Stimulated activated CD4-positive, alpha-beta T cell treated with anti-CD3 and anti-CD28 coated beads, Interleukin-15, amount 100 ng/mL, for 1 hour (primary cell): ENCODE measurements around the gene ACAD9.
"Not testable (repeated sequence)": the region's sequence is repeated elsewhere in the genome, so short reads cannot be mapped to it uniquely, and the experiment has no call there.

Source experiments
- DNase-seq, 2 donors: peaks; one replicate each; pipeline ENCODE4 v3.0.0-alpha.2; 2020; ENCODE audit warnings: low read depth in 1 of 2, low spot score in 1 of 2

ACAD9 gene

DNA sequence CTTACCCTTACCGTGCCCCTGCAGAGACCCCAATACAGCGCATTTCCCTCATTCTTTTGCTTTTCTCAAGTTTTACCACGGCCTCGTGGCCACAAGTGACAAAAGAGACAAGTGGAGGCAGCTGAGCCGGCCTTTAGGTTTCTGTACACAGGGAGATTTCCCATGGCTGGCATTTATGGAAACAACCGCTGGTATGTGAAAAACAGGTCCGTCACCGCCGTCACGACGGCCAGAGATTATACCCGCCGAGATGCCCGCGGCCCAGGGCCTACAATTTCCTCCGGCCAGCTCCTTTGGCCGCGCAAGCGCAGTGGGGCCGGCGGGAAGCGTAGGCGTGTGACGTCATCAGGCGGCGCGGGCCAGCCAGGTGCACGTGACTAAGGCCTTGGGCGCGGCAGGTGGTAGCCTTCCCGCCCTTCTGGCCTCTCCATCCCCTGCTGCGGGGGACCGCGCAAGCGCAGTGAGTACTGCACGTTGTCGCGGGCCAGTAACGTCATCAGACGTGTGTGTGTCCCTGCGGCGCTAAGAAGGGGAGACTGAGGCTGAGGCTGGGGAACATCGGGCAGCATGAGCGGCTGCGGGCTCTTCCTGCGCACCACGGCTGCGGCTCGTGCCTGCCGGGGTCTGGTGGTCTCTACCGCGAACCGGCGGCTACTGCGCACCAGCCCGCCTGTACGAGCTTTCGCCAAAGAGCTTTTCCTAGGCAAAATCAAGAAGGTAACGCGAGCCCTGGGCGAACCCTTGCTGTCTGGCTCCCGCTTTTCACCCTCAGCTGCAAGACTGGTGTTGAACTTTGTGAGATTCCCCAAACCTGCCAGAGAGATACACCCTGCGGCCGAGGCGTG is at the start of gene ACAD9:
TSS of gene ACAD9 (plus strand) at position 496 of the 845 bp plus-strand sequence. CDS start at position 568, 72 bp downstream.
- peak; percentile 95 for DNase-seq

DNA sequence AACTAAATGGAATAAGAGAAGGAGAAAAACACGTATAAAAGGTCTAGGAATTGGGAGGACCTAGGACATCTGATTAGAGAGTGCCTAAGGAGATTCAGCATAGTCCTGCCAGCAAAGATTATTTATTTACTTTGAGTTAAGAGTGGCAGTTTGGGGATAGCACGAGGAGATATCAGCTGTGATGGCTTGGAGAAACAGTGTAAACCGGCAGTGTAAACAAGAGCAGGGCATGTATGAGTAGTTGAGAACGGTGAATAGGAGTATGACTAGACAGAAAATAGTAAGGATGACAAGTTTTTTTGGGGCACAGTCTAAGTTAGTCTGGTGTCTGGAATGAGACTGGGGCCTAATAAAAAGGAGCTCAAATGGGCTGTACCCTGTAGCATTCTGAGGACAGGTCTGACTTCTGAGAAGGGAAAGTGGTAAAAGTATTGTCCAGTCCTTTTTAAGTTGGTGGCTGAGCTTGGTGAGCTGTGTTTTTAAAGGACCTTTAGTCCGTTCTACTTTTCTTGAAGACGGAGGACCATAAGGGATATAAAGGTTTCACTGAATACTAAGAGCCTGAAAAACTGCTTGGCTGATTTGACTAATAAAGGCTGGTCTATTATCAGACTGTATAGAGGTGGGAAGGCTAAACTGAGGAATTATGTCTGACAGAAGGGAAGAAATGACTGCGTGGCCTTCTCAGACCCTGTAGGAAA is 49.3 kb upstream of the ACAD9 start:
- DNase-seq, result not testable (repeated sequence)

DNA sequence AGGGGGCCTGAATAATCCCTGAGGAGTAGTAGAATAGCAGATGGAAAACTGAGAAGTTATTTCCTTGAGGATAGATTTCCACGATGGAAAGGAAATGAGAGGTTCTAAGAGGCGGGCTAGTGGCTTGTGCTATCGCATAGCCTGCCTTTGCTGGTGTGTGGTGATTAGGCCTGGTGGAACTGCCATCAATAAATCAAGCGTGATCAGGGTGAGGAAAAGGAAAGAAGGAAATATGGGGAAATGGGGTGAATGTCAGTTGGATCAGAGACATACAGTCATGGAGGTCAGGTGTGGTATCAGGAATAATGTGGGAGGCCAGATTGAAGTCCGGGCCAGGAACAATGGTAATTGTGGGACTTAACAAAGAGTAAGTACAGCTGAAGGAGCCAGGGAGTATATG is 48.7 kb upstream of the ACAD9 start:
- not testable (repeated sequence) for DNase-seq

GRCh38 chr3:128832979-128833378 is 46.4 kb upstream of the ACAD9 start:
- DNase-seq, result not testable (repeated sequence)

DNA sequence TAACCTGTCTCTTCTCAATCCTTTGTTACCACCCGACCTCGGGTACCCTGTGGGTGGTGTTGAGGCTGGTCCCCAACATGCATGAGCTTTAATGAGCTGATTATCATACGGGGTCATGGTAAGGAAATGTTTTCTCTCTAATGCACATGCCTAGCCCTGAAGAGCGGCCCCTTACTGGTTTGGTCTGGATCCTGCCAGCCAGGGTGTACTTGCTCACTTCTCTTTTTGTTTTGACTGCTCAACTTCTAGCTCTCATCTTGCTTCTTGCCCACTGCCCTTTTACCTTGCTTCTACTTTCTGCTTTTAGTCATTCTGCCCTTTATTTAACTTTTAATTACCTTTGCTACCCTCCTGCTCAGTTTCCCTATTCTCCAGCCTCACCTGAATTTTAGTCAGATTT is 44.3 kb upstream of the ACAD9 start:
- DNase-seq, result no peak

DNA sequence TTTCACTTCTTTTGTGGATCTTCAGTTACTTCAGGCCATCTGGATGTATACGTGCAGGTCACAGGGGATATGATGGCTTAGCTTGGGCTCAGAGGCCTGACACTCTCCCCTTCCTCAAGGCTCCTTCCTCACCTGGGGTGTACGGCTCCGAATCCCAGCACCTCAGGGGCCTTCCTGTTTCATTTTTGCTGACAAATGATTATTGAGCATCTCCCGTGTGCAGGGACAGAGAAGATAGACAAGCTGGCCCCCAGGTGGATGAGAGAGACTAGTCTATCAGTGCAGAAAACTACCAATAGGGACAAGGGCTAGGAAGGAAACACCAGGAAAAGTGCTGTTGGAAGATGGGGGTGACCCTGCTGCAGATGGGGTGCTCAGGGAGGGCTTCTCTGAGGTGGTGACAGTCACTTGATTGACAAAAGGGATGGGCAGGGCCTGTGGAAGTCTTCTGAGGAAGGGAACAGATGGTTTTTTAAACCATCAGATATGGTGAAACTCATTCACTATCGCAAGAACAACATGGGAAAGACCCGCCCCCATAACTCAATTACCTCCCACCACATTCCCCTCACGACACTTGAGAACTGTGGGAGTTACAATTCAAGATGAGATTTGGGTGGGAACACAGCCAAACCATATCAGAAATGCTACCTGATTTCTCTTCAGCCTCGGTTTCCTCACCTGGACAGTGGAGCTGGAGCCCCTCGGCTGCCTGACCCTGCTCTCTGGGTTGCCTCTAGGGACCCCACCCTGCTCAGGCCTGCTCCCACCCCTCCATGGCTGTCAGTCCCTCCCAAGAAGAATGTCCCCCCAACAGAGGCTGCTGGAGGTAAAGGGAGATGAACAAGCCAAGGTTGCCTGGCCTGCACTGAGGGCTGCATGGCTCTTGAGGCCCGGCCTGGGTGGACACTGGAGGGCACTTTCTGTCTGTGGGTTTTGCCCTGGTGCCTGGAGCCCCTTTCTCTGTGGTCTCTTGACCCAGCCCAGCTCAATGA is 37.2 kb upstream of the ACAD9 start:
- DNase-seq, result no peak

GRCh38 chr3:128844502-128844901 is 34.9 kb upstream of the ACAD9 start:
- DNase-seq, result no peak

GRCh38 chr3:128845119-128845777 is 34.2 kb upstream of the ACAD9 start:
- no peak for DNase-seq

DNA sequence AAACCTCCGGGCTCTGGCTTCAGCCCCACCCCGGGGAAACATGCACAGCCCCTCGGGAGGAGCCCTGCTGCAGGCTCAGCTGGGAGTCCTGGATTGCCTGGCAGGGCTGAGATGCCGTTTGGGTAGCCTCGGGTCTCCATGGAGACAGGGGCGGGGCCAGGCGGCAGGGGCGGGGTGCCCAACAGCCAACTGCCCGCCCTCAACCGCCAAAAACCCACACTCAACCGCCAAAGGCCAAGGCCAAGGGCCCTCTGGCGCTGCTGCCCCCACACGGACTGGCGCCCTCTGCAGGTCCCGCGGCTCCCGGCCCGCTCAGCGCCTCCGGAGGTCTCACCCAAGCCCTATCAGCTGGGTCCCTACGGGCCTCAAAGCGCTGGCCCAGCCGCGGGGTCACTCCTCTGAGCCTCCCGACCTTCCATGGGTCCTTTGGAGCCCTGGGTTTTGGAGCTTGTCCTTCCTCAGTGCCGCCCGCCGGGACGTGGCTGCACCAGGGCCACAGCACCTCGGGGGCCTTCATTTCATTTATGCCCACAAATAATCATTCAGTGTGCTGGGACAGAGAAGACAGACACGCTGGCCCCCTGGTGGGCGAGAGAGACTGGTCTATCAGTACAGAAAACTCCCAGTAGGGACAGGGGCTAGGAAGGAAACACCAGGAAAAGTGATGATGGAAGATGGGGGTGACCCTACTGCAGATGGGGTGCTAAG is 33.5 kb upstream of the ACAD9 start:
- DNase-seq, result peak; percentile 60 to 69

- no peak for DNase-seq
Observed at GRCh38 chr3:128846486-128846891, 32.9 kb upstream of the ACAD9 start.

GRCh38 chr3:128847666-128848370 is 31.6 kb upstream of the ACAD9 start:
- DNase-seq, result no peak

DNA sequence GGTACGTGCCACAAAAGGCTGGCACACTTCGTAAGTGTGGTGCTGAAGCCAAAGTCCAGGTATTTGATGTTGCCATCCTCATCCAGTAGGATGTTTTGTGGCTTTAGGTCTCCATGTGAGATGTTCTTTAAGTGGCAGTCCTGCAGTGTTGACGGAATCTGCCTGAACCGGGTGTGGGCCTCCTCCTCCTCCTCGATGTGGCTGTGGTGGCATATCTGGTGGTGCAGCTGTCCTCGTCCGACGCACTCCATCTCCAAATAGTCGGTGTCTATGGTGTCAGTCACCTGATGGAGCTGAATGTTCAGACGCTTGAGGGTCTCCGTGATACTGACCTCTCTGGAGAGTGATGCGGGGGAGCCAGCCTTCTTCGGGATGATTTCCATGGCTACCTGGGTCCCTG is 30.5 kb upstream of the ACAD9 start:
- no peak for DNase-seq

DNA sequence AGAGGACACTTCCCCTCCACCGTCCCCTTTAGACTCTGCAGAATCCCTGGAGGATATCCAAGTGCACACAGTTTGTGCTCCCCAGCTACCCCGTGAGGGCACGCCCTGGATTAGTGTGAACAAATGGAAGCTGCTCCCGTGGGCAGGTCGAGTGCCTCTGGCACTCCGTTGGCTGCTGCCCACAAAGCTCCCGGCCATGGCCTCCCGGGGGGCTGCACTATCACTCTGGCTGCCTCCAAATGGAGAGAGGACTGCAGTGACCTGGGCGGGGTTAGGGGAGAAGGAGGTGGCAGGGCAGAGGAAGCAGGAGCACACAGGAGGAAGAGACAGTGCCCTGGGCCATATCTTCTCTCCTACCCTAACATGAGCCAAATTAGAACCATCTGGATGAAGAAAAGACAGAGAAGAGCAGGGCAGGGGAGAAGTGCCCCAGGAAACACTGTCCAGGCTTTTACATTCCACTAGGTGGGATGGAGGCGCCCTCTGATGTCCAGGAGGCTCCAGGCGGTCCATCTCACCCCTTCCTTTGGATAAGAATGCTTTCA is 29.4 kb upstream of the ACAD9 start:
- DNase-seq, result no peak

GRCh38 chr3:128850544-128850943 is 28.9 kb upstream of the ACAD9 start:
- DNase-seq, result no peak

DNA sequence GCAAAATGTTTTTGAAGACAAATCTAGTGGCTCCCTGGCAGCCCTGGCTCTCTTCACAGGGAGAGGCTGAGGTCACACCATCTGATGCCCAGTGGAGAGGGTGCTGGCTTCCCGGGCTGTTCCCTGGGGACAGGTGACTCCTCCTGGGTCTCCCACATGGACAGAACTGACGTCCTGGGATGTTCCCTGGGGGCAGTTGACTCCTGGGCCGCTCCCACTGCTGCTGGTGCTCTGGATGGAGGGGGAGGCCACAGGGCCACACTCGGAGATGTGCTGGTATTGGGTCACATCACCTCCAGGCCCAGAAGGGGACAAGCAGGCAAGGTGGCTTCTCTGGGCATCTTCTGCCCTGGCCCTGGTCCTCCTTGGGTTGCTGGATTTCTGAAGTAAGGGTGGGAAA is 27.8 kb upstream of the ACAD9 start:
- DNase-seq, result no peak

DNA sequence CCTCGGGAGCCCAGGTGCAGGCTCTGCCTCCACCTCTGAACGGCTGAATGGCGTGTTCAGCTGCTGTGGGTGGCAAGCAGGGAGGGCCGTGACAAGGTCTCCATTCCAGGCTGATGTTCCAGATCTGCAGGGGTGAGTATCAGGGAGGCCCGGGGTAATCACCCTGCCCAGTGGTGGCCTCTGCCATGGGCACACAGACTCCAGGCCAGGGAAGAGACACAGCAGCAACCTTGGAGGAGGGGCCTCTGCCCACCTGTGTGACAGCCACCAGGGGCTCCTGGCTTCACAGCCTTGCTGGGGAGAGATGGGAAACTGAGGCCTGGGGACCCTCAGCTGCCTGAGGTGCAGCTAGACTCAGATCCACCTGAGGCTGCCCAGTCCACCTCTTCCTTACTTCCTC is 25.6 kb upstream of the ACAD9 start:
- no peak for DNase-seq

- DNase-seq, result no peak
Observed at GRCh38 chr3:128854475-128854874, 24.9 kb upstream of the ACAD9 start.

- no peak for DNase-seq
Observed at GRCh38 chr3:128855569-128855968, 23.9 kb upstream of the ACAD9 start.

DNA sequence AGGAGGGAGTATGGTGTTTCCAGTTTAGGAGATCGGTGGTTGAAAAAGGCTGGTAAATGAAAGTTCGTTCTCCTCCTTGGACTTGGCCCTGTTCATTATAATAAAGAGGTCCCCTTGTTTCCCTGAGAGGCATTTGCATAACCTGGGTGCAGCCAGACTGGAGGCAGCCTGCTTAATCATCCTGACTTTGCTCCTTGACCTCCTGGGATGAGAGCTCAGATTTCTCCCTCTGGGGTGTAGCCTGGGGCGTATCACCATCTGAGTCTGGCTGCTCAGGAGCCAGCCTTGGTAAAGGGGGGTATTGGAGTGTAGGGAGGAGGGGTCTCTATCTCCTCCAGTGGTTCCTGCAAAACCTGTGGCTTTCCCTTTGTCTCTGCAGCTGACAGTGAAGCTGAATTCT is 21.3 kb upstream of the ACAD9 start:
- no peak for DNase-seq
